Islet precursor cell (in vitro differentiated cells): Measurements from ENCODE around the gene RAVER1.

Experiments used
- DNase-seq: peaks from one replicate; pipeline ENCODE4 v3.0.0-alpha.2; 2018

The RAVER1 gene

GRCh38 chr19:10266706-10267105, 66.6 kb downstream of the RAVER1 start:
- DNase-seq = no peak
